ENCODE measurements around the gene KCTD2. TPM values are rescaled to one million over a fixed set of nuclear protein-coding genes. Genes with fewer than 3 reads are reported as not detected.
A peak's percentile ranks its signal among the peaks of the same experiment; 100 is the strongest.

KCTD2 gene
- total and polyA plus RNA-seq, 2 of the 13 experiments (the other 11 are each of a cell fraction or from before 2014, with no cell fraction given), result 28.3 to 32.6 TPM

DNA sequence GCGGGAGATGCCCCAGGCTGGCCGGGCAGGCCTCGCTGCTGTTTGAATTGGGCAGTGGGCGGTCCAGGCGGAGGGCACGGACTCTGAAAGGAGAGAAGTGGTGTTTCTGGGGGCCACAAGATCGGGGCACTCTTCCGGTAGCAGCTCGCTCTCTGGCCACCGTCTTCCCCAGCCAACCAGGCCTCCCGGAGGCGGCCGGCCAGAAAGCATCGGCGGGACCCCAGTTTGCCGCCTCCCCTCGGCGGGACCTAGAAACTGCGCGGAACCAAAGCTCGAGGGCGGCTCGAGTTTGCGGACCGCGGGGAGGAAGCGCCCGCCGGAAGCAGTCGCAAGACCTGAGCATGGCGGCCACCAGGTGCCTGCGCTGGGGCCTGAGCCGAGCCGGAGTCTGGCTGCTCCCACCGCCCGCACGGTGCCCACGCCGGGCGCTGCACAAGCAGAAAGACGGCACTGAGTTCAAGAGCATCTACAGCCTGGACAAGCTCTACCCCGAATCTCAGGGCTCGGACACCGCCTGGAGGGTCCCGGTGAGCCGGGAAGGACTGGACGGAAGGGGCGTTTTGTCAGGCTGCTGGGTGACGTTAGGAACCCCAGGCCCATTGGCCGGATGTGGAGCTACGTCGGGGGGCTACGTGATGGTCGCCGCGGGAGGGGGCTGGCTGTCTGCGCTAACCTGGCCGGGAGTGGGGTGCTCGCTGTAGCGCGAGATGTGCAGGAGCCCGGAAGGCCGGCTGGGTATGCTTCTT, 34.5 kb upstream of the KCTD2 start, which contains the start of gene MRPL58 (continued):
- TF ChIP-seq, protein P1, sequence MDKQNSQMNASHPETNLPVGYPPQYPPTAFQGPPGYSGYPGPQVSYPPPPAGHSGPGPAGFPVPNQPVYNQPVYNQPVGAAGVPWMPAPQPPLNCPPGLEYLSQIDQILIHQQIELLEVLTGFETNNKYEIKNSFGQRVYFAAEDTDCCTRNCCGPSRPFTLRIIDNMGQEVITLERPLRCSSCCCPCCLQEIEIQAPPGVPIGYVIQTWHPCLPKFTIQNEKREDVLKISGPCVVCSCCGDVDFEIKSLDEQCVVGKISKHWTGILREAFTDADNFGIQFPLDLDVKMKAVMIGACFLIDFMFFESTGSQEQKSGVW (CRISPR knock-in tag; IDR thresholded peaks at IDR 0.05; ENCODE audit: borderline replicate concordance), result peak; percentile 84
- peak; percentile 99 for TF ChIP-seq HDAC1 (CRISPR knock-in tag; IDR thresholded peaks at IDR 0.05)
- TF ChIP-seq, protein P2, sequence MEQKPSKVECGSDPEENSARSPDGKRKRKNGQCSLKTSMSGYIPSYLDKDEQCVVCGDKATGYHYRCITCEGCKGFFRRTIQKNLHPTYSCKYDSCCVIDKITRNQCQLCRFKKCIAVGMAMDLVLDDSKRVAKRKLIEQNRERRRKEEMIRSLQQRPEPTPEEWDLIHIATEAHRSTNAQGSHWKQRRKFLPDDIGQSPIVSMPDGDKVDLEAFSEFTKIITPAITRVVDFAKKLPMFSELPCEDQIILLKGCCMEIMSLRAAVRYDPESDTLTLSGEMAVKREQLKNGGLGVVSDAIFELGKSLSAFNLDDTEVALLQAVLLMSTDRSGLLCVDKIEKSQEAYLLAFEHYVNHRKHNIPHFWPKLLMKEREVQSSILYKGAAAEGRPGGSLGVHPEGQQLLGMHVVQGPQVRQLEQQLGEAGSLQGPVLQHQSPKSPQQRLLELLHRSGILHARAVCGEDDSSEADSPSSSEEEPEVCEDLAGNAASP (CRISPR knock-in tag; IDR thresholded peaks at IDR 0.05; ENCODE audit: borderline replicate concordance), result peak; percentile 90
- TF ChIP-seq NFKBIZ (CRISPR knock-in tag; IDR thresholded peaks at IDR 0.05), result peak; percentile 95; the same call in 1 of the 2 replicates
- TF ChIP-seq ZFP90 (CRISPR knock-in tag; IDR thresholded peaks at IDR 0.05; ENCODE audit: borderline replicate concordance), result peak; percentile 97
- TF ChIP-seq, protein P3, sequence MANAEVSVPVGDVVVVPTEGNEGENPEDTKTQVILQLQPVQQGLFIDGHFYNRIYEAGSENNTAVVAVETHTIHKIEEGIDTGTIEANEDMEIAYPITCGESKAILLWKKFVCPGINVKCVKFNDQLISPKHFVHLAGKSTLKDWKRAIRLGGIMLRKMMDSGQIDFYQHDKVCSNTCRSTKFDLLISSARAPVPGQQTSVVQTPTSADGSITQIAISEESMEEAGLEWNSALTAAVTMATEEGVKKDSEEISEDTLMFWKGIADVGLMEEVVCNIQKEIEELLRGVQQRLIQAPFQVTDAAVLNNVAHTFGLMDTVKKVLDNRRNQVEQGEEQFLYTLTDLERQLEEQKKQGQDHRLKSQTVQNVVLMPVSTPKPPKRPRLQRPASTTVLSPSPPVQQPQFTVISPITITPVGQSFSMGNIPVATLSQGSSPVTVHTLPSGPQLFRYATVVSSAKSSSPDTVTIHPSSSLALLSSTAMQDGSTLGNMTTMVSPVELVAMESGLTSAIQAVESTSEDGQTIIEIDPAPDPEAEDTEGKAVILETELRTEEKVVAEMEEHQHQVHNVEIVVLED (CRISPR knock-in tag; IDR thresholded peaks at IDR 0.05; ENCODE audit: borderline replicate concordance), result peak; percentile 97
- TF ChIP-seq NCOA1 (CRISPR knock-in tag; IDR thresholded peaks at IDR 0.05), result peak; percentile 93
- TF ChIP-seq WIZ (CRISPR knock-in tag; IDR thresholded peaks at IDR 0.05), result peak; percentile 94
- TF ChIP-seq ATRX (CRISPR knock-in tag; IDR thresholded peaks at IDR 0.05; ENCODE audit: borderline replicate concordance), result no peak
- TF ChIP-seq KLF11 (CRISPR knock-in tag; IDR thresholded peaks at IDR 0.05), result peak; percentile 98
- TF ChIP-seq, protein P4, sequence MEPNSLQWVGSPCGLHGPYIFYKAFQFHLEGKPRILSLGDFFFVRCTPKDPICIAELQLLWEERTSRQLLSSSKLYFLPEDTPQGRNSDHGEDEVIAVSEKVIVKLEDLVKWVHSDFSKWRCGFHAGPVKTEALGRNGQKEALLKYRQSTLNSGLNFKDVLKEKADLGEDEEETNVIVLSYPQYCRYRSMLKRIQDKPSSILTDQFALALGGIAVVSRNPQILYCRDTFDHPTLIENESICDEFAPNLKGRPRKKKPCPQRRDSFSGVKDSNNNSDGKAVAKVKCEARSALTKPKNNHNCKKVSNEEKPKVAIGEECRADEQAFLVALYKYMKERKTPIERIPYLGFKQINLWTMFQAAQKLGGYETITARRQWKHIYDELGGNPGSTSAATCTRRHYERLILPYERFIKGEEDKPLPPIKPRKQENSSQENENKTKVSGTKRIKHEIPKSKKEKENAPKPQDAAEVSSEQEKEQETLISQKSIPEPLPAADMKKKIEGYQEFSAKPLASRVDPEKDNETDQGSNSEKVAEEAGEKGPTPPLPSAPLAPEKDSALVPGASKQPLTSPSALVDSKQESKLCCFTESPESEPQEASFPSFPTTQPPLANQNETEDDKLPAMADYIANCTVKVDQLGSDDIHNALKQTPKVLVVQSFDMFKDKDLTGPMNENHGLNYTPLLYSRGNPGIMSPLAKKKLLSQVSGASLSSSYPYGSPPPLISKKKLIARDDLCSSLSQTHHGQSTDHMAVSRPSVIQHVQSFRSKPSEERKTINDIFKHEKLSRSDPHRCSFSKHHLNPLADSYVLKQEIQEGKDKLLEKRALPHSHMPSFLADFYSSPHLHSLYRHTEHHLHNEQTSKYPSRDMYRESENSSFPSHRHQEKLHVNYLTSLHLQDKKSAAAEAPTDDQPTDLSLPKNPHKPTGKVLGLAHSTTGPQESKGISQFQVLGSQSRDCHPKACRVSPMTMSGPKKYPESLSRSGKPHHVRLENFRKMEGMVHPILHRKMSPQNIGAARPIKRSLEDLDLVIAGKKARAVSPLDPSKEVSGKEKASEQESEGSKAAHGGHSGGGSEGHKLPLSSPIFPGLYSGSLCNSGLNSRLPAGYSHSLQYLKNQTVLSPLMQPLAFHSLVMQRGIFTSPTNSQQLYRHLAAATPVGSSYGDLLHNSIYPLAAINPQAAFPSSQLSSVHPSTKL (CRISPR knock-in tag; IDR thresholded peaks at IDR 0.05), result peak; percentile 84
- TF ChIP-seq MTA3 (CRISPR knock-in tag; IDR thresholded peaks at IDR 0.05), result peak; percentile 79; the same call in 1 of the 2 replicates
- TF ChIP-seq ERF (CRISPR knock-in tag; IDR thresholded peaks at IDR 0.05), result peak; percentile 99
- TF ChIP-seq TEAD2 (CRISPR knock-in tag; IDR thresholded peaks at IDR 0.05), result no peak
- TF ChIP-seq, protein P5, sequence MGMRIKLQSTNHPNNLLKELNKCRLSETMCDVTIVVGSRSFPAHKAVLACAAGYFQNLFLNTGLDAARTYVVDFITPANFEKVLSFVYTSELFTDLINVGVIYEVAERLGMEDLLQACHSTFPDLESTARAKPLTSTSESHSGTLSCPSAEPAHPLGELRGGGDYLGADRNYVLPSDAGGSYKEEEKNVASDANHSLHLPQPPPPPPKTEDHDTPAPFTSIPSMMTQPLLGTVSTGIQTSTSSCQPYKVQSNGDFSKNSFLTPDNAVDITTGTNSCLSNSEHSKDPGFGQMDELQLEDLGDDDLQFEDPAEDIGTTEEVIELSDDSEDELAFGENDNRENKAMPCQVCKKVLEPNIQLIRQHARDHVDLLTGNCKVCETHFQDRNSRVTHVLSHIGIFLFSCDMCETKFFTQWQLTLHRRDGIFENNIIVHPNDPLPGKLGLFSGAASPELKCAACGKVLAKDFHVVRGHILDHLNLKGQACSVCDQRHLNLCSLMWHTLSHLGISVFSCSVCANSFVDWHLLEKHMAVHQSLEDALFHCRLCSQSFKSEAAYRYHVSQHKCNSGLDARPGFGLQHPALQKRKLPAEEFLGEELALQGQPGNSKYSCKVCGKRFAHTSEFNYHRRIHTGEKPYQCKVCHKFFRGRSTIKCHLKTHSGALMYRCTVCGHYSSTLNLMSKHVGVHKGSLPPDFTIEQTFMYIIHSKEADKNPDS (CRISPR knock-in tag; IDR thresholded peaks at IDR 0.05), result peak; percentile 86; the same call in 1 of the 2 replicates
- TF ChIP-seq, protein P6, sequence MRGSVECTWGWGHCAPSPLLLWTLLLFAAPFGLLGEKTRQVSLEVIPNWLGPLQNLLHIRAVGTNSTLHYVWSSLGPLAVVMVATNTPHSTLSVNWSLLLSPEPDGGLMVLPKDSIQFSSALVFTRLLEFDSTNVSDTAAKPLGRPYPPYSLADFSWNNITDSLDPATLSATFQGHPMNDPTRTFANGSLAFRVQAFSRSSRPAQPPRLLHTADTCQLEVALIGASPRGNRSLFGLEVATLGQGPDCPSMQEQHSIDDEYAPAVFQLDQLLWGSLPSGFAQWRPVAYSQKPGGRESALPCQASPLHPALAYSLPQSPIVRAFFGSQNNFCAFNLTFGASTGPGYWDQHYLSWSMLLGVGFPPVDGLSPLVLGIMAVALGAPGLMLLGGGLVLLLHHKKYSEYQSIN (CRISPR knock-in tag; IDR thresholded peaks at IDR 0.05; ENCODE audit: borderline replicate concordance), result no peak

All from HepG2 (cell line).